ENCODE results near the gene RNF213. TPM values are rescaled to one million over a fixed set of nuclear protein-coding genes. Genes with fewer than 3 reads are reported as not detected.

The RNF213 gene
- total RNA-seq, 1 donor from 2014 or later, result 25.6 TPM

DNA sequence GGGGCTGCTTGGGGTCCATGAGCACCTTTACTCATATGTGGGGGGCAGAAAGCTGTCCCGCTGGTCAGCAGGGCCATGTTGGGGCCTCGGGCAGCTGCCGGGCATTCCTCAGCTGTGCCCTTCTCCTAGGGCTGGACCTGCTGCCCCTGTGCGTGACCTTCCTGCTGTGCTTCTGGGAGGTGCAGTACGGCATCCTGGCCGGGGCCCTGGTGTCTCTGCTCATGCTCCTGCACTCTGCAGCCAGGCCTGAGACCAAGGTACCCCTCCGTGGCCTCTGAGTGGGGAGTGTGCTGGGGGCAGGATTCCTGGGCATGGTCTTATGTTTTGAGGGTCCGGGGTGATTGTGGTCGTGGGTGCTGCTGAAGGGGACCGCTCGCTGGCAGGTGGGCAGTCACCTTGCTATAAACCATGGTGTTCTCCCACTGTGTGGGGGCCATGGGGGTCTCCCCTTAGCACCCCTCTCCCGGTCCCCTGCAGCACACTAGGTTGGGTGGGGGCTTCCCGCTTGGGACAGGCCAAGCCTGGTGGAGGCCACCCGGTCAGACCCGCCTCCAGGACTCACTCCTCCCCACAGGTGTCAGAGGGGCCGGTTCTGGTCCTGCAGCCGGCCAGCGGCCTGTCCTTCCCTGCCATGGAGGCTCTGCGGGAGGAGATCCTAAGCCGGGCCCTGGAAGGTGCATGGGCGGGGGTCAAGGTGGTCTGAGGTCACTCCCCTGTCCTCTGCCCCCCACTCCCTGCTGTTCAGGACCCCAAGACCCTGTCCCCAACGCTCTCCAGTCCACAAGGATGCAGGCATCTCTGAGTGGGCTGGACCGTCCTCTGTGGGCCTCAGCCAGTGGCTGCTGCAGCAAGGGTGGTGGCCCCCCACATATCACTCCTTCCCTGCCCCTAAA is 12.4 kb upstream of the RNF213 start:
- no peak for TF ChIP-seq CTCF (IDR thresholded peaks at IDR 0.05; ENCODE audit: borderline replicate concordance)
- Histone ChIP-seq H3K4me3 (no peak overlapping the region), H3K27me3 (ENCODE audit: low read depth) (no peaks in the 10 kb centered on the region), H3K4me1 (peaks cover 8% of the 10 kb centered on the region), H3K27ac (replicated peaks) (no peak overlapping the region), H3K9me3 (replicated peaks) (no peaks in the 10 kb centered on the region), H3K36me3 (peaks cover 28% of the 10 kb centered on the region)
- intact Hi-C loops (cut with micrococcal nuclease), result no loop called here
- no peak for DNase-seq

GRCh38 chr17:80248894-80249710 is 11.6 kb upstream of the RNF213 start:
- Histone ChIP-seq H3K27ac (replicated peaks) (no peak overlapping the region), H3K27me3 (ENCODE audit: low read depth) (no peaks in the 10 kb centered on the region), H3K36me3 (peaks cover 27% of the 10 kb centered on the region), H3K4me3 (no peak overlapping the region), H3K4me1 (no peaks in the 10 kb centered on the region), H3K9me3 (replicated peaks) (no peaks in the 10 kb centered on the region)
- TF ChIP-seq CTCF (IDR thresholded peaks at IDR 0.05; ENCODE audit: borderline replicate concordance), result no peak
- DNase-seq, result no peak
- intact Hi-C loops (cut with micrococcal nuclease), result no loop called here

GRCh38 chr17:80251966-80252365 is 8.7 kb upstream of the RNF213 start:
- Histone ChIP-seq H3K27ac (replicated peaks) (no peak overlapping the region), H3K9me3 (replicated peaks) (no peaks in the 10 kb centered on the region), H3K27me3 (ENCODE audit: low read depth) (no peaks in the 10 kb centered on the region), H3K4me1 (no peaks in the 10 kb centered on the region), H3K36me3 (peaks cover 9% of the 10 kb centered on the region), H3K4me3 (no peak overlapping the region)
- intact Hi-C loops (cut with micrococcal nuclease), result no loop called here
- DNase-seq, result no peak
- no peak for TF ChIP-seq CTCF (IDR thresholded peaks at IDR 0.05; ENCODE audit: borderline replicate concordance)

- TF ChIP-seq CTCF (IDR thresholded peaks at IDR 0.05; ENCODE audit: borderline replicate concordance), result peak; percentile 60
- Histone ChIP-seq H3K36me3 (peaks cover 9% of the 10 kb centered on the region), H3K4me3 (no peak overlapping the region), H3K27me3 (ENCODE audit: low read depth) (no peaks in the 10 kb centered on the region), H3K9me3 (replicated peaks) (no peaks in the 10 kb centered on the region), H3K27ac (replicated peaks) (no peak overlapping the region), H3K4me1 (peaks cover 4% of the 10 kb centered on the region)
- DNase-seq, result peak; percentile 40
- intact Hi-C loops (cut with micrococcal nuclease), result no loop called here
Observed at GRCh38 chr17:80252871-80253270, 7.8 kb upstream of the RNF213 start.

- Histone ChIP-seq H3K27me3 (ENCODE audit: low read depth) (no peaks in the 10 kb centered on the region), H3K9me3 (replicated peaks) (no peaks in the 10 kb centered on the region), H3K4me1 (peaks cover 8% of the 10 kb centered on the region), H3K36me3 (peaks cover 9% of the 10 kb centered on the region), H3K4me3 (no peak overlapping the region), H3K27ac (replicated peaks) (no peak overlapping the region)
- TF ChIP-seq CTCF (IDR thresholded peaks at IDR 0.05; ENCODE audit: borderline replicate concordance), result no peak
- intact Hi-C loops (cut with micrococcal nuclease), result no loop called here
- no peak for DNase-seq
Observed at GRCh38 chr17:80253631-80254395, 6.8 kb upstream of the RNF213 start.

Measured in left ventricle myocardium inferior (tissue), 1 donor.